ENCODE results near the gene HS1BP3.

GRCh38 chr2:20599001-20599600, 51.8 kb downstream of the HS1BP3 start:
- TF ChIP-seq POLR2A (IDR thresholded peaks at IDR 0.05) (no peak), CTCF (IDR thresholded peaks at IDR 0.05) (no peak)
